GM18508 (cell line): Measurements from ENCODE around the gene TTLL11.

Source experiments
- ATAC-seq: cut with Tn5 transposase; IDR thresholded peaks from one replicate; pipeline ENCODE4 v1.9.1; 2021; ENCODE audit warnings: moderate number of reproducible peaks; ENCODE audit not compliant: insufficient read depth, unreplicated experiment

TTLL11 gene, protein sequence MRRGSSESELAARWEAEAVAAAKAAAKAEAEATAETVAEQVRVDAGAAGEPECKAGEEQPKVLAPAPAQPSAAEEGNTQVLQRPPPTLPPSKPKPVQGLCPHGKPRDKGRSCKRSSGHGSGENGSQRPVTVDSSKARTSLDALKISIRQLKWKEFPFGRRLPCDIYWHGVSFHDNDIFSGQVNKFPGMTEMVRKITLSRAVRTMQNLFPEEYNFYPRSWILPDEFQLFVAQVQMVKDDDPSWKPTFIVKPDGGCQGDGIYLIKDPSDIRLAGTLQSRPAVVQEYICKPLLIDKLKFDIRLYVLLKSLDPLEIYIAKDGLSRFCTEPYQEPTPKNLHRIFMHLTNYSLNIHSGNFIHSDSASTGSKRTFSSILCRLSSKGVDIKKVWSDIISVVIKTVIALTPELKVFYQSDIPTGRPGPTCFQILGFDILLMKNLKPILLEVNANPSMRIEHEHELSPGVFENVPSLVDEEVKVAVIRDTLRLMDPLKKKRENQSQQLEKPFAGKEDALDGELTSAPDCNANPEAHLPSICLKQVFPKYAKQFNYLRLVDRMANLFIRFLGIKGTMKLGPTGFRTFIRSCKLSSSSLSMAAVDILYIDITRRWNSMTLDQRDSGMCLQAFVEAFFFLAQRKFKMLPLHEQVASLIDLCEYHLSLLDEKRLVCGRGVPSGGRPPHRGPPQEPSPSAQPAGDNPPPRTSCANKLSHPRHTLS

DNA sequence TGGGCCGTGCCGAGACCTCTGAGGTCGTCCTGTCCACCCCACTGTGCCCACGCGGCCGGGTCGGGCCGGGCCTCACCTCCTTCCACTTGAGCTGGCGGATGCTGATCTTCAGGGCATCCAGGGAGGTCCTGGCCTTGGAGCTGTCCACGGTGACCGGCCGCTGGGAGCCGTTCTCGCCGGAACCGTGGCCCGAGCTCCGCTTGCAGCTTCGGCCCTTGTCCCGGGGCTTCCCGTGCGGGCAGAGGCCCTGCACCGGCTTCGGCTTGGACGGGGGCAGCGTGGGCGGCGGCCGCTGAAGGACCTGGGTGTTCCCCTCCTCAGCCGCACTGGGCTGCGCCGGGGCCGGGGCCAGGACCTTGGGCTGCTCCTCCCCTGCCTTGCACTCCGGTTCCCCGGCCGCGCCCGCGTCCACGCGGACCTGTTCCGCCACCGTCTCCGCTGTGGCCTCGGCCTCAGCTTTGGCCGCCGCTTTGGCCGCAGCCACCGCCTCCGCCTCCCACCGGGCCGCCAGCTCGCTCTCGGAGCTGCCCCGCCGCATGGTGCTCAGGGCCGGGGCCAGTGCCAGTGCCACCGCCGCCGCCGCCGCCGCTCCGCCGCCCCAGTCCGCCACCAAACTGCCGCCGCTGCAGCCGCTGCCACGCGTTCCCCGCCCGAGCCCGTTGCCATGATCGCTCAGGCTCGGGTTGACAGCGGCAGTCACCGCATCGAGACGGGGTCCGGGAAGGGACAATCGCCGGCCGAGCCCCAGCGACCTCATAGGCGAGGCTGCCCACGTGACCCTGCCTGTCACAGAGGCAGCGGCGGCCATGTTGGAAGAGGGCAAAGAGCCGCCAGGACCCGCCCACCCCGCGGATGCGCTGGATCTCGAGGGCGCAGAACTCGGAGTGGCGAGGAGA is at the start of gene TTLL11:
TTLL11 (minus strand) TSS at position 698 of the 896 bp plus-strand sequence; CDS start at position 538, 160 bp downstream.
- ATAC-seq = peak; percentile 70

DNA sequence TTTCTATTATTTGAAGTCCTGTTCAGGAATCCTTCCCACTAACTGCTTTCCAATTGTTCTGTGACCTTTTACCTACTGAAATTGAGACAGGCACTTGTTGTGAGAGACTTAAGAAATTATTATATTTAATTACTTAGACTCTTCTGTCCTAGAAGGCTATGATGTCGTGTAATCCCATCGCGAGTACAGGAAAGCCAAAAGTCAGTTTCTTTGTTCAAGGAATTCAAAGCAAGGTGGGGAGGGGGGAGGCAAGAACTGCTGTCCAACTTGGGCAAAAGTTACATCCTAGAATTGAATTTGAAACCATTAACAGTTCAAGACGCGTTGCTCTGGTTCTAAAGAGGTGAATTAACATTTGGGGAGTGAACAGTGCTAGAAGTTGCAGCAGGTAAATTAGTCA is 48.6 kb upstream of the TTLL11 start:
- no peak for ATAC-seq

DNA sequence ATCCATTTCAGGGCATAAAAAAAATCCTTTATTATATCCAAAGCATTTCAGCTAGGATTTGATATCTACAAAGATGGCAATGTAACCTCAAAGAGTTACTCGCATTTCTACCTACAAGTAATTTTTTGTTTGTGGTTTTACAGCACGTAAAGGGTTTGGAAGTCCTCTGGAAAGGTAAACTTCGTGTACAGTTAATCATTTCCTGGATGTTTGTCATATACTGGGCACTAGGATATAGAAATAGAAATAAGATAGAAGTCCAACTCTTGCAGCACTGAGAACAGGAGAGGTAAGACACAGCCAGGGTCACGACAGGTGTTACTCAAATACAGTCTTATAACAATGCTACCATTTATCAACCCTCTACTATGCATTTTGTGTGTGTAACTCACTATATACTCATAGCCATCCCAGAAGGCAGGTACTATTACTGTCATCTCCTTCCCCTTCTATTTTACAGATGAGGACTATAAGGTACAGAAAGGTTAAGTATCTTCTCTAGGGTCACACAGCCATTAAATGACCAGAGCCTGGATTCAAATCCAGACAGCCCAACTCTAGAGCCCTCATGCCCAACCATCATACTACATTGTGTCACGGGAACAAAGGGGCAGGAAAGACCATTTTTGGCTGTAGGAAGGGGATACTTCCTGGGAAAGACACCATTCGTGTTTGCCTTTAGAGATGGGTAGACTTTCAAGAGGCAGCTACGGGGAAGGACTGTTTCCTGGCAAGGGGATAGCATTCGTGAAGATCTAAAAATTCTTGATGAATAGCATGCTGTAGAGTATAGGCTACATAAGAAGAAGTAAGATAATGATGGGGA is 47.5 kb upstream of the TTLL11 start:
- ATAC-seq = no peak

DNA sequence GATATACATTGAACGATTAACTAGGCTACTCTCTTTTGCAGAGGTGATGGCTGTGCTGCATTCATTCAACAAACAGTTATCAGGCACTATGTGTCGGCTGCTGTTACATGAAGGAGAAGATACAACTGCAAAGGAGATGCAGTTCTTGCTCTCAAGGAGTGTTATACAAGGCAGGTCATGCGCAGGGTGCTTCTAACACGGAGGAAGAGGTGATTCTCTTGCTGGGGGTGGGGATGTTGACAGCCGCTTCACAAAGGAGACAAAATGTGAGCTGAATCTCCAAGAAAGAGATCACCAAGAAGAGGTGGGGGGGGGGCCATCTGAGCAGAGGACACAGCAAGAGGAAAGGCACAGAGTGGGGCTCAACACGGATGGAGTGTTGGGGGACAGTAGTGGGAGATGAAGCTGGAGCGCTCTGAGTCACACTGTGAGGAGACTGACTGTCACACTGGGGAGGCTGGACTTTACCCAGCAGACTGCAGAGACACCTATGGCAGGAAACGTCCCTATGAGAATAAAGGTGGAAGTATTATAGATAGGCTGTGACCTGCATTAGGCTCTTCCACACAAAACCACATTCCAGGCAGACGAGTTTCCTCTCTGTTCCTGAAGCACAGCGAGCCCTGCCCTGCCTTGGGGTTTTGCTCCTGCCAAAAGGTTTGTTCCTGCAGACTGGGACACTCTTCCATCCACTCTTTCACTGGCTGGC is 45.6 kb upstream of the TTLL11 start:
- no peak for ATAC-seq

DNA sequence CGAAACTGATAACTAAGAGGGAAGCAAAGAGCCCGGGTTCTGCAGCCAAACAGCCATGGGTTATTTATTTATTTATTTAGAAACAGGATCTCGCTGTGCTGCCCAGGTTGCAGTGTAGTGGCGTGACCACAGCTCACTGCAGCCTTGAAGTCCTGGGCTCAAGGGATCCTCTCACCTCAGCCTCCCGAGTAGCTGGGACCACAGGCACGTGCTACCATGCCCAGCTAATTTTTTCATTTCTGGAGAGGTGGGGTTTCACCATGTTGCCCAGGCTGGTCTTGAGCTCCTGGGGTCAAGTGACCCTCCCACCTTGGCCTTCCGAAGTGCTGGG is 42.4 kb upstream of the TTLL11 start:
- no peak for ATAC-seq

DNA sequence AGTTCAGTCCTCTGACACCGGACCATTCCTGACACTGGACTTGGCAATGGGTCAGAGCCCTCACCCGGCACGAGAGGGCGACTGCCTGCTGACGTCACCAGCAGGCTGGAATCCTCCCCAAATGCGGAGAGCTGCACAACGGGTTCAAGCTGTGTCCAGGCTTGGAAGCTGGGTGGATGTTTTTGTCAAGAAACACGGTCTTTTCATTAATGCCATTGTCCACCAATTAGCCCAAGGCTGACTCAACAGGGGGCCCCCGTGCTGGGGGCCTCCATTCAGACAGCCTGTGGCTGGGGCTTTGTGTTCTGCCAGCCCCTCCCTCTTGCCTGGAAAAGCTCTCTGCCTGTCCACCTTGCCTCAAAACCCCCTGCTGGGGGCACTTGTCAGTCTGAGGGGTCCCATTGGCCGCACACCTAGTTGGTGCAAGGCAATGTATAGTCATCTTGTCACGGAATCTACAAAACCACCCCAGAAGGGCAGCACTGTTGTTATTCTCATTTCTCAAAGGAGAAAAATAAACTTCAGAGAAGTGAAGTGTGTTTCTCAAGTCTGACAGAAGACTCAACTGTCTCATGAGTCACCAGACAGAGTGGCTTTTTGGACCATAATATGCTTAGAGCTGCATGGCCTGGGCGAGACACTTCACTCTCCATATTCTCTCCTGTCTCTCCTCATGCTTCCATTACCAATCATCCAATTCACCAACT is 41.9 kb upstream of the TTLL11 start:
- ATAC-seq = no peak

DNA sequence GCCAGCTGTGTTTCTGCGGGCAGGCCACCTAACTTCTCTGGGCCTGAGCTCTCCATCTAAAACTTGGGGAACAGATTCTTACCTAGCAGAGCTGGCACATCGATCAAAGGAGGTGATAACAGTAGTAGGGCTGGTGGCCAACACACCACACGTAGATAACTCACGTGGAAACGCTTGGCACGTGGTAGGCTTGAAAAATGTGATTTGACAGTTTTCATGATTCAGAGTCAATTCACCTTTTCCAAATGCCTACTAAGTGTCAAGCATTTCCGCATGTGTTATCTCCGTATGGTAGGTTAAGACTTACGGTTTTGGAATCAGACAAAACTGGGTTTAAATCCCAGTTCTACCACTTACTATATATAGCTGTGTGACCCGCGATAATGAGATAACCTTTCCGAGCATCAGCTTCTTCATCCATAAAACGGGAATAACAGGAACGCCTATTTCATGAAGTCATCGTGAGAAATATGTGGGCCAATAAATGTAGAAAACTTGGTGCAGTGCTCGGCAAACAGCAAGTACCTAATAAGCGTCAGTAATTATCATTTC is 41.0 kb upstream of the TTLL11 start:
- ATAC-seq = no peak

DNA sequence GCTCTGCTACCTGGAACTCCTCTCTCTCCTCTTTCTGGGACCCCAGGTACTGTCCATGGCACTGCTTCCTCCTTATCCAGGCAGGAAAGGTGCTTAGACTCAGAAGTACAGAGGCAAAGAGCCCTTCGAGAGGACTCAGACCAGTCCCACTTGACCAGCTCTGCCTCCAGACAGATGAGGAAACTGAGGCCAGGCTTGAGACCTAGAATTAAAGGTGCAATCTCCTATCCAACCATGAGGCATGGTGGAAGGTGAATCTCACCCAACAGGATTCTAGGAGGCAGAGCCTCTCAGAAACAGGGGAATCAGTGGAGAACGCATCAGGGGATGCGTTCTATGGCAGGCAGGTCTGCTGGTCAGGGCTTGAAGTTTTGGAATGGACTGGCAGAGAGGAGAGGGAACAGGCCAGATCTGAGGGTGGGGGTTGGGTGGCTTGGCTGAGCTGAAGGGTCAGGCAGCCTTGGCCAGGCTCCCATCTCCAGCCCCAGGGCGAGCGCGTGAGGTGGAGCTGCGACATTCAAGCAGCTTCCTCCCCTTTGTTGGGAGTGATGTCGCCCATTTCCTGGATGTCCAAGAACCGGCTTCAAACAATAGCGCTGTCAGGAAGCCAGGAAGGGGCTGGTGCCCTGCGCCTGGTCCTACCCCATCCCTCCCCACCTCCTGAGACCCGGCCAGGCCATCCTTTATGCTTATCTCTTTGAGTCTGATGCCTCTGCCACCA is 40.3 kb upstream of the TTLL11 start:
- ATAC-seq = no peak

DNA sequence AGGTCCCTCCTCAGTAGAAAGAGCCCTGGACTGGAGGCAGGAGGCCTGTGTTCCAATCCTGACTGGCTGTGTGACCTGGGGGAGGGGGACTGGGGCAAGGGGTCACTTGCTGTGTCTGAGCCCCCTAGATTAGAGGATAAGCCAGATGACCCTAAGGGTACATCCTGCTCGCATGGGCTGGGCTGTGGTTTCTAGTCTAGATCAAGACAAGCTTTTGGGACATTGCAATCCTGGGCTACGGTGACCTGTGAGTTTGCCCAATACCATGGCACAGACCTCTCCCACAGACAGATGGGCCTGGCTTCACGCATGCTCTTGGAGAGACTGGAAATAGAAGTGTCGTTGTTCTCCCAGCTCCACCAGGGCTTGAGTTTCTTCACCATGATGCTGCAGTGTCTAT is 39.4 kb upstream of the TTLL11 start:
- ATAC-seq = no peak

DNA sequence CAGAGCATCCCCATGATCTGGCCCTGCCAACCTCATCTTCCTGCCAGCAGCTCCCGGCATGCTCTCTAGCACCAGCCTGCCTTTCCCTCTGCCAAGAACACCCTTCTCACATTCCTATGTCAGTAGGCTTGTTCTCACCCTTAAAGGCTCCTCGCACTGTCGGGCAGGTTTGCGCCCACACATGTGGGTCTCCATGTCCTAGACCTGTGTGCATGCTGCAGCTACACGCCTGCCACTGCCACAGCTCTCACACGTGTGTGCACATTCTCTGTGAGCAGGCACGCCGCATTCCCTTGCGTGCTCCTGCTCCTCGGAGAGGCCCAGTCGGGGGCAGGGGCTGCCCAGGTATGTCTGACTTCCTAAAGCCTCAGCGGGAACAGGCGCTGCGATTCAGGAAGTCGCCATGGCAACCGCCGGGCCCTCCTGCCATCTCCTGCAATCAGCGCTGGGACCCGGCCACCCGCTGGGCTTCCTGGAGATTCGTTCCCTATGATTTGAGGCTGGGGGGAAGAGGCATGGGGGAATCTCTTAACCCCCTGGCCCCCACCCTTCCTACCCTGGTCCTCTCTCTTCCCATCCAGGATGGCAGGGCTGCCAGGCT is 38.4 kb upstream of the TTLL11 start:
- ATAC-seq = no peak

DNA sequence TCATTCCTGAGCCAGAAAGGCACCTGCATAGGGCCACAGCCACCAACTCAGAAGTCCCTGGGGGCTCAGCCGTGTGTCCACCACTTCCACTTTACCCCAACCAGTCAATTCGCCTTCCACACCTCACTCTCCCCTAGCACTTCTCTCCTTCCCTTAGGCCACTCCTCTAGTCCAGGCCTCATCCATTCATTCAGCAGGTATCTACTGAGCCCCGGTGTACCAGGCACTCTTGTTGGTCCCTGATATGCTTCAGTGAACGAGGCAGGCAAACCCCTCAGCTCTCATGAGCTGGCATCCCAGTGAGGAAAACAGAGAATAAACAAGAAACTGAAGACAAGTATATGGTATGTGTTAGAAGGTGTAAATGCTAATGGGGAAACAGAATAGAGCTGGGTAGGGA is 37.7 kb upstream of the TTLL11 start:
- no peak for ATAC-seq

DNA sequence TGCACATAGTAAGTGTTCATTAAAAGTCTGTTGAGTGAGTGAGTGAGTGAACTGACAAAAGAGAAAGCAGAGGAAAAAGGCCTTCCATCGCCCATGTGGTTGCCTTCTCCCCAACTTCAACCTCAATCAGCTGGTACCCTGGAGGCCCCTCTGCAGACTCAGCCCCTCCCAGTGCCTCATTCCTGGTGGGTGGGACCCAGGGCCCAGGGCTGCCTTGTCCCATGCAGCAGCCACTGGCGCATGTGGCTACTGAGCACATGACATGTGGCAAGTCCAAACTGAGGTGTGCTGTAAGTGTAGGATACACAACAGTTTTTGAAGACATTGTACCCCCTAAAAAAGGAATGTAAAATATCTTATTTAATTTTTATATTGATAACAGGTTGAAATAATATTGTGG is 36.9 kb upstream of the TTLL11 start:
- no peak for ATAC-seq

DNA sequence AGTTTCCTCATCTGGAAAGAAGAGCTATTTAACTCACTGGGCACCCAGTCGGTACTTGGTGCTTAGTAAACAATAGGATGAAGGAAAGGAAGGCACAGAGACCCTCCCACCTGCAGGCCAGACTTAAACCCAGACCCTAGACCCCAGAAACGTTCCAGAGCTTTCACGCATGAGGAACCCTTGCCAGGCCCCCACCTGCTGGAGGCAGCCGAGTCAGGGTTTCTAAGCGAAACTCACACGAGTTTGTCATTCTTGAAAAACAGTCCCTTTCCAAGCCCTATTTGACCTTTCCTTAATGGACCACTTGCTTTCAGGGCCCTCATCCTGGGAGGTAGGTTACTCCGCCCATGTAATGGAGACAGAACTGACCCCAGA is 35.8 kb upstream of the TTLL11 start:
- no peak for ATAC-seq

DNA sequence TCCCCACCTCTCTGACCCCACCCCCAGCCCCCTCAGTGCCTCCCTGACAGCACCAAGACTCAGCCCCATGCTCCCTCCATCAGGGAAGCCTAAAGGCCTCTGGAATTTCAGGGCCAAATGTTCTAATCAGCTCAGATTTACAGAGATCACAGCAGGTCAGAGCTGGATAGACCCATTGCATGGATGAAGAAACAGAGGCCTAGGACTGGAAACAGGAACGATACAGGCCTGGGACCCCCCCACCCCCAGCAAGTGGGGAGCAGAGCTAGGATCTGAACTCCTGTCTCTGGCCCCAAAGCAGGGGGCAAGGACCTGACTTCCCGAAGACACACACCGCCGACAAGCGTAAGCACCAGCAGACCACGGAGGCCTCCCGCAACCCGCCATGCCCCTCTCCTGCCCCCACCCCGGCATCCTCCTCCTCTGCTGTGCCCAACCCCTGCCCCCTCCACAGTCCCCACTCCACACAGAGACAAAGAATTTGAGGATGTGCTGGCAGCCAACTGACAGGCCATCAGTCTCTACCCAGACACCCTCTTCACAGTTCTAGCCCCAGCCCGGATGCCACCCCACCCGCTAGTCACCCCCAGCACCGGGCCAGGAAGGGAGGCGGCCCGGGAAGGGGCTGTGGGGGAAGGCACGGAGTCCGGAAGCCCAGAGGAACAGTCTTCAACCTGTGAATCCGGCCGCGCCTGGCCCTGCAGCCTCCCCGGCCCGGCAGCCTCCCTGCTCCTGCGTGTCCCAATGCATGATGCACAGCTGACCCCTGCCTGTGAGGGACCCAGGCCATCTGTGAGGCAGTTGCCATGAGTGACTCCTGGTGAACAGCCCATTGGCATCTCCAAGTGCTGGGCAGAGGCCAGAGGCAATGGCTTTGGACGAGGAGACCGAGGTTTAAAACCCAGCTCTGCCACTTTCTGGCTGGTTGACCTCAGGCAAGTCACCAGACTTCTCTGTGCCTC is 35.2 kb upstream of the TTLL11 start:
- ATAC-seq = no peak

DNA sequence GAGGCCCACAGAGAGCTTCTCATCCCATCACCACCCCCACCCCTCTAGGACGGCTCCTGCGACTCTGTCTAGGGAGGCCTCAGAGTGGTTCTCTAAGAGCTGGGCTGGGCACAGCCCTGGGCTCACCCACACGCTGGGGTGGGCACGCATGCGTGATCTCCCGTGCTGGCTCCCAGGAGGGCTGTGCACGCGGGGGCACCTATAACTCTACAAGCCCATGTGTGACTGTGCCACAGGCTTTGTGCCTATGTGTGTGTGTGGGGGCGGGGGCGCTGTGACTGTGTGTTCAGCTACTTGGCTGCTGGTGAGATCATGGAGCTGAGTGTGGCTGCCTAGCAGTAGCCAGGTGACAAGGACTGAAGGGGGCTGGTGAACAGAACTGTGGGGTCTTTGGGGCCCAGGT is 34.3 kb upstream of the TTLL11 start:
- ATAC-seq = no peak
